ENCODE measurements around the gene ANAPC16.
"Not testable (repeated sequence)": the region's sequence is repeated elsewhere in the genome, so short reads cannot be mapped to it uniquely, and the experiment has no call there.

Gene ANAPC16

DNA sequence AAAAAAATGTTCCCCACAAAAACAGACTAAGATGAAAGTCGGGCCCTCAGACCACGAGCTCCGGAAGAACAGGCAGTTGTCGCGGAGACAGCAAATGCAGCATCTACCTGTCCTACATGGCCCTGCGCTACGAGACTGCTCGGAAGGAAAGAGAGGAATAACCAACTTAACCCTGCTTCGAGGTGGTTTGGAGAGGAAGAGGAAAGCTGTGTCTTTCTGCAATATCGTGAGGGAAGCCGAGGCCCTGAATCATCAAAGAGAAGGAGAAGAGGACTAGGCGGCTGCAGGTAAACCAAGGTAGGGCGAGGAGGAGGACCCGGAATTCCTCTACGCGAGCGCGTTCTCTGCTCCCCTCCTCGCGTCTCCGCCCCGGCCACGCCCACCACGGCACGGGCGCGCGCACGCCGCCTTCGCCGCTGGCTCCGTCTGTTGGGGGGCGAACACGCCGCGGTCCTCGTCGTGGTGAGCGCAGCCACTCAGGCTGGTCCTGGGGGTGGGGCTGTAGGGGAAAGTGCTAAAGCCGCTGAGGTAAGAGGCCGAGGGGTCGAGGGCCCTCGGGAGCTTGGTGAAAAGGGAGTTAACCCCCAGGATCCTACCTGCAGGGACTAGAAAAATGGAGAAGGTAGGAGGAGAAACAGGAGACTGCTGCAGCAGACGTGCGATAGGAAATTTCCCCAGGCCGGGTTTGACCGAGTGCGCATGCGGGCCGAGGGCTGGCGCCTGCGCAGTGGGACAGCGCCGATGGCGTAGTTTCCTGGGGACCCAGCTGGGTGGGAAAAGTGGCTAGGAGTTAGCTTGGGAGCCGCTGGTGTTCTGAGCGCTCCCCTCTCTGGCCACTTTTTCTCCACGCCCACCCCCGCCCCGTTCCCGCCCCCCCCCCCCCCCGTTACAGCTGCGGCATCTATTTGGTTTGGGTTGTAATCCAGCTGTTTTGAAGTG is at the start of gene ANAPC16, which contains the start of gene ASCC1:
Gene ANAPC16, plus strand, starts transcription at position 402 of the 939 bp plus-strand sequence. CDS start 7,903 bp downstream, outside the sequence.
Gene ASCC1, minus strand, starts transcription at position 666 of the 939 bp plus-strand sequence. CDS start 2,978 bp downstream, outside the sequence.
- peak; percentile 87 for DNase-seq

GRCh38 chr10:72167118-72167517 is 48.7 kb upstream of the ANAPC16 start:
- no peak for DNase-seq

GRCh38 chr10:72170263-72170662 is 45.5 kb upstream of the ANAPC16 start:
- DNase-seq: peak; percentile 33

DNA sequence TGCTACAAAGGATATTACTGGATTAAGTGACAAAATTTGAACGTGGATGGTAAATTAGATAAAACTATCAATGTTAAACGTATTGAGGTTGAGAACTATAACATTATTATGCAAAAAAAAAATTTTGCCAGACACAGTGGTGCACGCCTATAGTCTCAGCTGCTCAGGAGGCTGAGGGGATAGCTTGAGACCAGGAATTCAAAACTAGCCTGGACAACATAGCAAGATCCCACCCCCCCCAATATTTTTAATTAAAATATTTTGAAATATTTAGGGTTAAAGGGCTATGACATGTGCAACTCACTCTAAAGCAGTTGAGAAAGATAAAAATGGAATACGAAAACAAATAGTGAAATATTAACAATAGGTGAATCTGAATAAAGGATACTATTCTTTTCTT is 45.1 kb upstream of the ANAPC16 start:
- no peak for DNase-seq

GRCh38 chr10:72171175-72171630 is 44.6 kb upstream of the ANAPC16 start:
- peak; percentile 95 for DNase-seq

DNA sequence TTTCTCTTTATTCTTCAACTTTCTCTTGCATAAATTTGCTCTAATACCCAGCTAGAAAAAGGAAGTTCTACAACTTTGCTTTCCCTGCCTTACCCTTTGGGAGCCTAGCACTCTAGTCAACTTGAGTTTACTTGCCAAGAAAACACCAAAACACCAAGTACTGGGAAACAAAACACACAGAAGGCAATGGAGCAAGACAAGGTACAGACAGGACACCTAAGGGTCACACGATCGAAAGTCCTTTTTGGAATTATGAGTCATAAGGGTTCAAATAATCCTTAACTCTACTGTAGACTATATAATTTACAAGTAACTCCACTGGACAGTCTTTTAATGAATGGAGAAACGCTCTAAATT is 42.6 kb upstream of the ANAPC16 start:
- no peak for DNase-seq

GRCh38 chr10:72173619-72174296 is 42.1 kb upstream of the ANAPC16 start:
- peak; percentile 78 for DNase-seq

- DNase-seq: no peak
Measured at GRCh38 chr10:72174297-72174662, 41.5 kb upstream of the ANAPC16 start.

DNA sequence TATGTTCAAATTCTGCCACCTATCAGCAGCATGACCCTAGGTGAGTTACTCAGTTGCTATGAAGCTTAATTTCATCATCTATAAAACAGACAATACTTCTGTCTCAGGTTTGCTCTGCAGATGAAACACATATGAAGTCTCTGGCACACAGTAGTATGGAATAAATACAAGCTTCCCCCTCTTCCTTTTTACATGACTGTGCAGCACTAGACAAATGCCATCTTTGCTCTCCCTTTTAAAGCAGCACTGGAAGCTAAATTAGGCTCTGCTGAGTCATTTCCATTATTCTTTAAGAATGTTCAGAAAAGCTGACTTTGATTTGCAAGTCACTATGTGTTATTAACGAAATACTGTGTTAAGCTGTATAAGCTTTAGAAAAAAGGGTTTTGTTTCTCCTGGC is 40.7 kb upstream of the ANAPC16 start:
- DNase-seq: peak; percentile 5

GRCh38 chr10:72176701-72177100 is 39.1 kb upstream of the ANAPC16 start:
- no peak for DNase-seq

GRCh38 chr10:72177454-72177853 is 38.4 kb upstream of the ANAPC16 start:
- DNase-seq: no peak

DNA sequence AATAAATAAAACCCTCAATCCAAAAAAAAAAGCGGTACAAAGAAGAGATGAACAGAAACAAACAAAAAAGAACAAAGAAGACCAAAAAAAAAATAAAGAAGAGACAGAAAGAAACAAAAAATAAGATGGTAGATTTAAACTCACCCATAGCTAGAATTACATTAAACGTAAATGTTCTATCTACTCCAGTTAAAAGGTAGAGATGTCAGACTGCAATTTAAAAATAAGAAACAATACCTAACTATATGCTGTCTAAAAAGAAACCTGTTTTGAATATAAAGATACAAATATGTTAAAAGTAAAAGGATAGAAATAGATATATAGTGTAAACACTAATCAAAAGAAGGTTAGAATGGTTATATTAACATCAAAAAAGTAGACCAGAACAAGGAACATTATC is 31.7 kb upstream of the ANAPC16 start:
- DNase-seq: no peak

- DNase-seq: no peak
Measured at GRCh38 chr10:72186258-72186981, 29.4 kb upstream of the ANAPC16 start.

DNA sequence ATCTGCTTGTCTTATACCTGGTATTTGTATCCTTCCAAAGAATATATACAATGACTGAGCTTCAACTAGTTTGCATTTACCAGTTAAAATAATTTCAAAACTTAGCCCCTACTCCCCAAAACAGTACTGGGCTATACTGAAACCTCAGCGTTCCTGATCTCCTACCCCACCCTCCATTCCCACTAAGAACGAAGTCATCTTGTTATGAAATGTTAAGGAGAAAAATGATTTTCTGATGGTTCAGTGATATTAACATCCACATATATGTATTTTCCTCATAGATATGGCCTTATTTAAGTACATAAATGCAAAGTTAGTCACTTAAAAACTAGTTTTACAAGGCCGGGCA is 28.9 kb upstream of the ANAPC16 start:
- no peak for DNase-seq

DNA sequence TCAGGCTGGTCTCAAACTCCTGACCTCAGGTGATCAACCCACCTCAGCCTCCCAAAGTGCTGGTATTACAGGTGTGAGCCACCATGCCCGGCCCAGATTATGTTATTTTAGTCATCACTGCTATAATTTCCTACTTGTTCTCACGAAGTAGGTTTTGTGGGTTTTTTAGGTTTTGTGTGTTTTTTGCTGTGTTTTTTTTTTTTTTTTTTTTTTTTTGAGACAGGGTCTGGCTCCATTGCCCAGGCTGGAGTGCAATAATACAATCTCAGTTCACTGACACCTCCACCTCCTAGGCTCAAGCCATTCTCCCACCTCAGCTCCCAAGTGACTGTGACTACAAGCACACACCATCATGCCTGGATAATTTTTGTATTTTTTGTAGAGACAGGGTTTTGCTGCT is 20.9 kb upstream of the ANAPC16 start:
- no peak for DNase-seq

DNA sequence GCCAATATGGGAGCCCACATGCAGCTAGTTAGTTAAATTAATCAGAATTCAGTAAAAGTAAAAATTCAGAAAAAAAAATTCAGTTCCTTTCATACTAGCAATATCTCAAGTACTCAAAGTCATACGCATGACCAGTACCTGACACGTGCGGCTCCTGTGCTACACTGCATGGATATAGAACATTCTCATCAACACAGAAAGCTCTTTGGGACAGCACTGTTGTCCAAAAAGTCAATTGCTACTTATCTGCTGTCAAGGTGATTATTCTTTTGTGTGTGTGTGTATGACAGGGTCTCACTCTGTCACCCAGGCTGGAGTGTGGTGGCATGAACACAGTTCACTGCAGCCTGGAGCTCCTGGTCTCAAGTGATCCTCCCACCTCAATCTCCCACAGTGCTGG is 14.9 kb upstream of the ANAPC16 start:
- no peak for DNase-seq

DNA sequence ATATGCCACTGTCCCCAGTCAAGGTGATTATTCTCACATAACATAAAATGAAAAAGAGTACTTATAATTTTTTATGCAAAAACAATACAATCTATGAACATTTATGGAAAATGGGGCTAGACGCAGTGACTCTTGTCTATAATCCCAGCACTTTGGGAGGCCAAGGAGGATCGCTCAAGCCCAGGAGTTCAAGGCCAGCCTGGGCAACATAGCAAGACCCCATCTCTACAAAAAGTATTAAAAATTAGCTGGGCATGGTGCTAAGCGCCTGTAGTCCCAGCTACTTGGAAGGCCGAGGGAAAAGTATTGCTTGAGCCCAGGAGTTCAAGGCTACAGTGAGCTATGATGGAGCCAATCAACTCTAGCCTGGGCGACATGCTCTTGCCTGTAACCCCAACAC is 14.5 kb upstream of the ANAPC16 start:
- no peak for DNase-seq

DNA sequence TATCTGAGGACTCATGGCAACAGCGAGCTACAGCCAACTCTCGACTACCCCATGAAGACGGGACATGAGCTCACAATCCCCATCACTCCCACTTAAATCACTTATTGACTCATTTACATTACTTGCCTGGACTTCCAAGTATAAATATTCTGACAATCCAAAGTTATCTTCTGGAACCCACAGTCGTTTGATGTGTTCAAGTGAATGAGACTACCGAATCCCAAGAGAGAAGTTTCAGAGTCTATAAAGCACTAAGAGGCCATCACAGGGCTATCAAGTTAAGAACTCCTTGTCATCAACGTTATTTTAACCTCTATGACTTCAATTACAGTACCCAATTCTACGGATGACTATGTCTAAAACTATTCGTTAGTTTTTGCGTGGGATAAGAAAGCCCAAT is 11.5 kb upstream of the ANAPC16 start:
- no peak for DNase-seq

DNA sequence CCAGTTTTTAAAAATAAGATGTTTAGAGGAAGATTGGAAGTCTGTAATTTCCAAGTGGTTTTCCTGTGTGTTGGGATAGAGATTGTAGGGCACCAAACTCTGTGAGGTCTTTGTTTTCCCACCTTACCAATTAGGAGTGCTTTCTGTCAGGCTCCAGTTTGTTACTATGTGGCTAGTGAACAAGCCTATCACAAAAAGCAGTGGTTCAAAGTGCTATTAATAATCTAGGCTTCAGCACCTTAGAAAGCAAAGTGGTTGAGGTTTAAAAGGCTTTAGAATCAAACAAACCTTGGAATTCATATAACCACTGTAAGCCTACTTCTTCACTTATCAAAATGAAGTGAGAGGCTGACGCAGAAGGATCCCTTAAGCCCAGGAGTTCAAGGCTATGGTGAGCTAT is 11.1 kb upstream of the ANAPC16 start:
- DNase-seq: no peak

DNA sequence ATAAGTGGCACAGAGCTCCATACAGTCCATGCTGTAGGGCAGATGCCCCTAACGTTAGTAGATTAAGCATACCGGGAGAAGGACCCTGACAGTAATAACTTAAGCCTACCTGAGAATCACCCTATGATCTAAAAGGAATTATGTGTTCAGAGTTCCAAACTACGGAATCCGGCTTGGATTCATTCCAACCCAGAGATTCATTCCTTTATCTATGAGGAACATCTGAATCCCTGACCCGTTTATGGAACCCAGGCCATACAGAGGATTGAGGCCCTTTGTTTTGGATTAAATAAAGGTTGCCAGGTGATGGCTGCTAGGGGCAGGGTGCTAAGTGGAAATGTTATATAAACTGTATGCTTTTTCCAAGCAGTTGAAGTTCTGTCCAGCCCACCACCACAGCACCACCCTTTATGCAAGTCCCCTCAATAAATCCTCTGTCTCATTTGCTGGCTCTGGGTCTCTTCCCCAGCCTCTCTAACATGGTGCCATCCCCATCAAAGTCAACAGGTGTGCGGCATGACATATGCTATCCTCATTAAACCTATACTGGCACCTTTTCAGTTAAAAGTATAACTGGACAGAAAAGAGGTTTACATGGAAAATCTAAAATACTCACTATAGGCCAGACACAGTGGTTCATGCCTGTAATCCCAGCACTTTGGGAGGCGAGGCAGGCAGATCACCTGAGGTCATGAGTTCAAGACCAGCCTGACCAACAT is 9.1 kb upstream of the ANAPC16 start:
- no peak for DNase-seq

GRCh38 chr10:72208526-72208925 is 7.3 kb upstream of the ANAPC16 start:
- DNase-seq: not testable (repeated sequence)

DNA sequence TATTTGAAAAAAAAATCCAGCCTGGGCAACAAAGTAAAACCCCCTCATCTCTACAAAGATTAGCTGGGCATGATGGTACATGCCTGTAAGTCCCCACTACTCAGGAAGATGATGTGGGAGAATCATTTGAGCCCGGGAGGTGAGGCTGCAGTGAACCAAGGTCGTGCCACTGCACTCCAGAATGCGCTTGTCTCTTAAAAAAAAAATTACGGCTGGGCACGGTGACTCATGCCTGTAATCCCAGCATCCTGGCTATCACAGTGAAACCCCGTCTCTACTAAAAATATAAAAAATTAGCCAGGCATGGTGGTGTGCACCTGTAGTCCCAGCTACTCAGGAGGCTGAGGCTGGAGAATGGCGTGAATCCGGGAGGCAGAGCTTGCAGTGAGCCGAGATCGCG is 4.4 kb upstream of the ANAPC16 start:
- DNase-seq: not testable (repeated sequence)

DNA sequence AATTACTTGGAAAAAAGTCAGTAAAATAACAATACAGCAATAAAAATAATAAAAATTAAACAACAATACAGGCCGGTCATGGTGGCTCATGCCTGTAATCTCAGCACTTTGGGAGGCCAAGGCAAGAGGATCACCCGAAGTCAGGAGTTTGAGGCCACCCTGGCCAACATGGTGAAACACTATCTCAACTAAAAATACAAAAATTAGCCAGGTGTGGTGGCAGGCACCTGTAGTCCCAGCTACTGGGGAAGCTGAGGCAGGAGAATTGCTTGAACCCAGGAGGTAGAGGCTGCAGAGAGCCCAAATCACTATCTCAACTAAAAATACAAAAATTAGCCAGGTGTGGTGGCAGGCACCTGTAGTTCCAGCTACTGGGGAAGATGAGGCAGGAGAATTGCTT is 4.0 kb upstream of the ANAPC16 start:
- not testable (repeated sequence) for DNase-seq
